GM21367 (cell line): ENCODE measurements around the gene GUCA2A.
"Not testable (repeated sequence)": the region's sequence is repeated elsewhere in the genome, so short reads cannot be mapped to it uniquely, and the experiment has no call there.

Experiments
- ATAC-seq: cut with Tn5 transposase; IDR thresholded peaks from one replicate; pipeline ENCODE4 v1.9.1; 2021; ENCODE audit not compliant: unreplicated experiment

Gene GUCA2A

GRCh38 chr1:42164551-42165420, at the start of gene GUCA2A:
GUCA2A (minus strand) TSS chr1:42164745; CDS start chr1:42164712, 33 bp downstream.
- no peak for ATAC-seq

DNA sequence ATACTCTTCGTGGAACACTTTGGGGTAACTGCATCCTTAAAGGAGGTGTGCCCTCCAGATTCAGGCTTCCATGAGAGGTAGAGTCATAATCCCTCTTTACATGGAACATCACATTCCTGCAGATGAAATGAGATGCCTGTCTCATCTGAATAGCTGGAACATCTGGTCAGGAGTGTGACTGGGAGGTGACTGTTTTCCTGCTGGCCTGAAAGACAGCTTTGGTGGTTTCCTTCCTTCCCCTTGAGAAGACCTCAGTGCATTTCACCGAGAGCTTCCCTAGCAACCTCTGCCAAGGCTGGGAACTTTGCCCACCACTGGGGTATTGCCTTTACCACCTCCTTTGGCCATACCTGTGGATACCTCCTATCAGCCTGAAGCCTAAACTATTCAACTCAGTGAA, 46.7 kb upstream of the GUCA2A start:
- no peak for ATAC-seq

DNA sequence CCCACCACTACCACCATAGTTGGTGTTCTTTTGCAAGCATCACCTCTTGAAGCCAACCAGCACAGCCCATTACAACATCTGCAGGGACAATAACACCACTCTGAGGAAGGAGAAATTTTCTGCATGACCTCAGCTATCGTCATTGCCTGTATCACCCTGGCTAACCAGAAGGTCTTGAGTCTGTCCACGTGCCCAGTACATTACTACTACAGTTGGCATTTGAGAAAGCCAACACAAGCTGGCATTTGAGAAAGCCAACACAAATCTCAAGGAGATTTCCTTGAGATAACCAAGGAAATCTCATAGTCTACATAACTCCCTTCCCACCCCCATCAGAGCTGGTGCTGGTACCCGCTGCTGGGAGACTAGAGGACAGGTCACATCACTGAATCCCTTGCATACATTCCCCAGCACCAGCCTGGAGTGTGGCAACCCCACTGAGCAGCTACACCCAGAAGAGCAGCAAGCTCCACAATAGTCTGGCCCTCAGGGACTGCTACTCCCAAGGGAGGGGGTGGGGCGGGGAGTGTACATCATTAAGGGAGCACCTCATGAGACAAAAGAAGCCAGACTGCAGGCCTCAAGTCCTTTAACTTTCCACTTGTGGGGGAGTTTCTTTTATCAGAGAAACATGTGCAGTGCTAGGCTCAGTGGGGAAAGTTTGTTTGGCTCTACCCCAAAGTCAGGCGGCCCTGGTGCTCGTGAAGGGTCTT, 46.0 kb upstream of the GUCA2A start:
- ATAC-seq = no peak

DNA sequence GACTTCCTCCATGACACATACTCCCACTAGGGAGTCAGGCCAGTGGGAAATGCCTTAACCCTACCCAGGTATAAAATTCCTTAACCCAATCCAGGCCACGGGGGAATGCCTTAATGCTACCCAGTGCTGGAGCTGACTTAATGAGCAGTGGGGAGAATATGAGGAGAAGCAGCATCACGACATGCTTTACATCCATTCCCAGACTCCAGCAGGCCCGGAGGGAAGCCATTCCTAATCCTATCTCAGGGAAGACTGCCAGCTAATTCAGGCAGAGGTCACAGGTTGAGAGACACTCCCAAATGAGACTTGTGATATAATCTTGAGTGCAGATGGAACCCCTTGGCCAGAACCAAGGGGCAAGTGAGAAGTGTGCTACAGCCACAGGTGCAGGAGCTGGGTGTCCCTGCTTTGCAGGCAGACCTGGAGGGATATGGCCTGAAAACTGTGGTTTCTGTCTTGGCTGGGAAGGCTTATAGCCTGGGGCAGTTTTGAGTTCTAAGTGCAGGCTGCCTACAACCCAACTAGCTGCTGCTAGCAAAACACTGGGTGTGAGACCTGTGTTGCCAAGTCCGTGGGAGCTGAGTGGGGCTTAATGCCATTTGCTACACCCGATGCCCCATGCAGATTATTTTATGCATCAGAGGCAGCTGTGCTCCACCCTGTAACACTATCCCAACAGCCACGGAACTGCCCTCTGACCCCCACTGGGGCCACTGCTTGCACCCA, 45.1 kb upstream of the GUCA2A start:
- ATAC-seq = no peak

DNA sequence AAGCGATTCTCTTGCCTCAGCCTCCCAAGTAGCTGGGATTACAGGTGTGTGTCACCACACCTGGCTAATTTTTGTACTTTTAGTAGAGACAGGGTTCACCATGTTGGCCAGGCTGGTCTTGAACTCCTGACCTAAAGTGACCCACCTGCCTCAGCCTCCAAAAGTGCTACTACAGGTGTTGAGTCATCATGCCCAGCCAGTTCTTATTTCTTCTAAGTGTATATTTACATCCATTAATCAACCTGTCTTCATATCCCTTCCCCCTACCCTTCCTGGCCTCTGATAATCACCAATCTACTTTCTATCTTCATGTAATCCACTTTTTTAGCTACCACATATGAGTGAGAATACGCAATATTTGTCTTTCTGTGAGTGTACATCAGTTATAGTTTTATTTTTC, 42.4 kb upstream of the GUCA2A start:
- ATAC-seq = not testable (repeated sequence)

DNA sequence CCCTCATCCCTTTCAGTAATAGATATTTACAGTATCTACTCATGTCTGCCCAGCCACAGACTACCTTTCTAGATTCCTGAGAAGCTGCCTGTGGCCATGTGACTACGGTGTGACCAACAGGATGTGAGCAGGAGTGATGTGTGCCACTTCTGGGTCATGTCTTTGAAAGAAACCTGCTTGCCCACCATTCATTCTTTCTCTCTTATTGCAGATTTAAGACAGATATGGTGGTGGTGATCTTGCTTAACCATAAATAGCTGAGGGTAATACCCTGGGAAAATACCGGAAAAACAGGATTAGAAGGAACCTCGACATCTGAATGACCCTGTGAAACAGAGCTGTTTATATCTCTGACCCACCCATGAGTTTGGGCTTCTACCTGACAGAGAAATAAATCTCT, 41.6 kb upstream of the GUCA2A start:
- no peak for ATAC-seq

- no peak for ATAC-seq
These were observed 37.4 kb upstream of the GUCA2A start for GRCh38 chr1:42201986-42202385.

DNA sequence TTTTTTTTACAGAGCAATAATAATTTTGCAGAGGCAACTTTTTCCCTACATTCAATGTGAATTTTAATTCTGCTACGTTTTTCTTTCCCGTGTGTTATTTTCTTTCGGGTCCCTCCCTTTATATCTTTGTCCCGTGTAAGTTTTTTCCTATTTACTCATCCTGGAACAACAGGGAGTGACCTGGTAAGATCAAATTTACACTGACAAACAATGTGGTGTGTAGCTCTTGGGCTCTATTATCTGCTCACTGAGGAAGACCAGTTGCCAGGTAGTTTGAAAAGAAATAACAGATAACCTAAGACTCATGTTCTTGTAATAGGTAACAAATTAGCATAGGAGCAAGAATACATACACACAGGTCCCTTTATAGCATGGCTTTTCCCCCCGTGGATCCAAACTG, 33.7 kb upstream of the GUCA2A start:
- no peak for ATAC-seq

- ATAC-seq = no peak
These were observed 31.3 kb upstream of the GUCA2A start for GRCh38 chr1:42195841-42196240.

- no peak for ATAC-seq
These were observed 27.6 kb upstream of the GUCA2A start for GRCh38 chr1:42192106-42192505.

DNA sequence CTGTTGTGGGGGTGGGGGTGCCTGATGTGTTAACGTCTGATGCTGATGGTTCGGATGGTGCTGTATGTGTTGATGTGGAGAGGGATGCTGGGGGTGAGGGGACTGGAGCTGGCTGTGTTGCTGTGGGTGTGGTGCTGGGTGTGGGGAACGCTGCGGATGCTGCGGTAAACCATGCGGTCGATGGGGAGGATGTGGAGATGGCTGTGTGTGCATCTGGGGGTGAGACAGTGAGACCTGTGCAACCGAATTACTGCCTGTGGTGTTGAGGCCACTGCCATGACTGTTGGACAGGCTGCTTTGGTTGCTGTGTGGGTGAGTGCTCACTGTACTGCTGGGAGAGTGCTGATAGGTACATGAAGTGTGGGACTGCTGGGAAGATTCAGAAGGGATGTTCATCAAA, 26.8 kb upstream of the GUCA2A start:
- ATAC-seq = no peak

DNA sequence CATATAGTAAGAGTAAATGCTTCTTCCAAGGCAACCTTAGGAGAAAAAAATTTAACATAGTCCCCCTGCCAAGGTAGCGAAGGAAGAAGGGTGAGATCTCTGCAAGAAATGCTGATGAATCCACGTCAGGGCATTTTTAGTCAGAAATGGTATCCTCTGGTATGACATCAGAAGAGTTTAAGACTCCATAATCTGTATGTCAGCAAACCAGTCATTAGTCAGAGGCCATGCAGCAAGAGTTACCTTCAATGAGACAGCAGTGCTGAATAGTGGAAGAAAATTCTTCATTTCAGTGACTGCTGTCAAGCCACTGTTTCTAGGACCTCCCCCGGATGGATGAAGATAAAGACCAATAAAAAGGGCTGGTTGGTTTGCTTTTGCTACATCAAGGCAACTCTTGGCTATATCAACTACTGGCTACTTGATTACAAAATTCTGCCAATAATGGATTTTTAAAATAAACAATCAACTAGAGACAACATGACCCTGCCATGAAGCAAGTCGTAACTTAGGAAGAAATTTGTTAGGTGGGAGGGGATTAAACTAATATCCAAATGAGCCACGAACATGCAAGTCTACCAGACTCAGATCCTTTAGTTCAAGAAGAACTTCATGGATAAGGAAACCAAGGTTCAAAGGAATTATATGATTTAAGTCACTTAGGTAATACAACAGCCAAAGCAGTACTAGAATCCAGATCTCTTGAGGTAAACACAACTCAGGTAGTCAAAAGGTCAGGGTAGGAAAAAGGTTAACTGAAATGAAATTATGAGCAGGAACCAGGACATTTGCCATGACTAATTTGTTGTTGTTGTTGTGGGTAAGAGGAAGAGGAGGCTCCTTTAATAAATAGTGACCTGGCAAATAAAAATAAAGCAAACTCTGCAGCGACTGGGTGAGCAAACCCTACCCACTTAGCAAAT, 25.6 kb upstream of the GUCA2A start:
- ATAC-seq = no peak

GRCh38 chr1:42186152-42186551, 21.6 kb upstream of the GUCA2A start:
- ATAC-seq = no peak

DNA sequence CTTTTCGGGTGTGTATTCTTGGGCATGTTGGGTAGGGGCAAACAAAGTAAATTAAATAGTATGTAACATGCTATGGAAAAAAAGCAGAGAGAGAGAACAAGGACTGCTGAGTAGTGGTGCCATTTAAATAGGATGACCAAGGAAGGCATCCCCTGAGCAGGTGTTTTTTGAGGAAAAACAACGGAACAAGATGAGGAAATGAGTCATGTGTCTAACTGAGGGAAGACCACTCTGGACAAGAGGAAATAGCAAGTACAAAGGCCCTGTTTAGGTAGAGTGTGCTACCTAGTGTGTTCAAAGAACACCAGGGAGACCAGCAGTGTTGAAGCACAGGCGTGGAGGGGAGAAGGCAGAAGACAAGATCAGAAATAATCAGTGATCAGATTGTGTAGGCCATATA, 20.1 kb upstream of the GUCA2A start:
- no peak for ATAC-seq

- ATAC-seq = no peak
These were observed 19.4 kb upstream of the GUCA2A start for GRCh38 chr1:42183957-42184268.

GRCh38 chr1:42183210-42183956, 18.8 kb upstream of the GUCA2A start:
- no peak for ATAC-seq

GRCh38 chr1:42181687-42182086, 17.1 kb upstream of the GUCA2A start:
- ATAC-seq = no peak

- no peak for ATAC-seq
These were observed 15.4 kb upstream of the GUCA2A start for GRCh38 chr1:42179900-42180329.

GRCh38 chr1:42179275-42179674, 14.7 kb upstream of the GUCA2A start:
- no peak for ATAC-seq

DNA sequence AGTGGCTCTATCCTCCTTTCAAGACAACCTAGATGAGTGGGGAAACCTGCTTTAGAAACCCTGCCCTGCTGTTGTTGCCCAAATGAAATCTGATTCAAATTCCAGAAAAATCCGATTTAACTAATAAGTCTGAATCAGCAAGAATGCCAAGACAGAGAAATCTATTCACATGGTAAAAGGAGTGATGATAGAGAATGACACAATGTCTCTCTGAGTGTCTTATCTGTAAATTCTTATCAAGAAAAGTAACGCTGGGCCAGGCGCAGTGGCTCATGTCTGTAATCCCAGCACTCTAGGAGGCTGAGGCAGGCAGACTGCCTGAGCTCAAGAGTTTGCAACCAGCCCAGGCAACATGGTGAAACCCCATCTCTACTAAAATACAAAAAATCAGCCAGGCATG, 13.7 kb upstream of the GUCA2A start:
- ATAC-seq = no peak
